GM19372 (cell line): ENCODE data around the gene MYF5.

ENCODE experiments used
- ATAC-seq: cut with Tn5 transposase; IDR thresholded peaks from one replicate; pipeline ENCODE4 v1.9.1; 2021; ENCODE audit warnings: mild to moderate bottlenecking, low read depth, moderate library complexity; ENCODE audit not compliant: unreplicated experiment

Gene MYF5

GRCh38 chr12:80756875-80757274, 40.2 kb downstream of the MYF5 start:
- no peak for ATAC-seq

- ATAC-seq = no peak
Measured at GRCh38 chr12:80761838-80762237, 45.1 kb downstream of the MYF5 start.

- ATAC-seq = peak; percentile 34
Measured at GRCh38 chr12:80763874-80764273, 47.2 kb downstream of the MYF5 start.

GRCh38 chr12:80766210-80766609, 49.5 kb downstream of the MYF5 start:
- ATAC-seq = no peak

GRCh38 chr12:80766897-80767296, 50.2 kb downstream of the MYF5 start:
- peak; percentile 82 for ATAC-seq
